Measurements from ENCODE around the gene RNF215. TPM values are rescaled to one million over a fixed set of nuclear protein-coding genes. Genes with fewer than 3 reads are reported as not detected.

RNF215 gene
- total RNA-seq, 1 donor from 2014 or later, result 11.9 TPM

DNA sequence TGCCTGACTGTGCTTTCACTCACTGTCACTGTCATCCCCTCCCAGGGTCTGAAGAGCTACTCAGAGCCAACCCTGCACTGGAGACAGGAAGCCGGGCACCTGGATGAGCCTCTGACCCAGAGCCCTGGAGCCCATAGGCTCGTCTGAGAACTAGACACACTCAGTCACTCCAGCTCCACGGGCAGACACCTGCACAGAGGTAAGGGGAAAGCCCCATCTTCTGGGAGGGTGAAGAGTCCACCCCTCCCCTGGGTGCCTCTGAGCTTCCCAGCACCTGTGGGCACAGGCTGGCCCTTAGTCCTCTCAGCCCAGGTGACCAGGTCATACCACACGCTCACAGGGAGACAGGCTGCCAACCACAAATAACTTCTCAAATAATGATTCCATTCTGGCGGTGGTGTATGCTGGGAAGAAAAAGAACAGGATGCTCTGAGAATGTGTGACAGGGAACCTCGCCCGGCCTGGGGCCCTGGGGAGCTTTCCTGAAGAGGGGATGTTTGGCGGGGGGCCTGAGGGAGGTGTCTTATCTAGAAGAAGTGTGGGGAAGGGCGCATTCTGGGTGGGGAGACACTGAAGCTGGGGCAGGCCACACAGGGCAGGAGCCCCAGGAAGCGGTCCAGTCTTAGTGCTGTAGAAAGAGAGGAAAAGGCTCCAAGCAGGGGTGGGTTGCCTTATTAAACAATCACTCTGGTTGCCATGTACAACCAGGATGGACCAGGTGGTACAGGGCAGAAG, 25.1 kb downstream of the RNF215 start:
- no peaks in the 10 kb centered on the region for H3K79me2 ChIP-seq (ENCODE audit: low read depth)
- H3K4me3 ChIP-seq, result no peak overlapping the region
- H3K4me1 ChIP-seq, result no peaks in the 10 kb centered on the region
- no peak overlapping the region for H2AFZ ChIP-seq (replicated peaks)
- H3K4me2 ChIP-seq, result no peak overlapping the region
- DNase-seq (ENCODE audit: low spot score), result no peak
- H3F3A ChIP-seq (ENCODE audit: low read depth), result no peaks in the 10 kb centered on the region
- no peaks in the 10 kb centered on the region for H3K9me3 Mint-ChIP-seq
- H3K27ac ChIP-seq, result no peak overlapping the region
- no peaks in the 10 kb centered on the region for H3K27me3 ChIP-seq
- no peaks in the 10 kb centered on the region for H3K36me3 ChIP-seq
- H4K20me1 ChIP-seq (ENCODE audit: low read depth), result no peaks in the 10 kb centered on the region
- H3K4me3 Mint-ChIP-seq, result peak overlapping the region; percentile 35
- H3K4me1 Mint-ChIP-seq, result peaks cover 12% of the 10 kb centered on the region
- H3K27ac Mint-ChIP-seq, result no peak overlapping the region
- H3K9me3 ChIP-seq (ENCODE audit: low read depth), result no peaks in the 10 kb centered on the region
- H3K27me3 Mint-ChIP-seq (ENCODE audit: insufficient read depth, low read depth), result peaks cover 2% of the 10 kb centered on the region
- TF ChIP-seq, protein P1, sequence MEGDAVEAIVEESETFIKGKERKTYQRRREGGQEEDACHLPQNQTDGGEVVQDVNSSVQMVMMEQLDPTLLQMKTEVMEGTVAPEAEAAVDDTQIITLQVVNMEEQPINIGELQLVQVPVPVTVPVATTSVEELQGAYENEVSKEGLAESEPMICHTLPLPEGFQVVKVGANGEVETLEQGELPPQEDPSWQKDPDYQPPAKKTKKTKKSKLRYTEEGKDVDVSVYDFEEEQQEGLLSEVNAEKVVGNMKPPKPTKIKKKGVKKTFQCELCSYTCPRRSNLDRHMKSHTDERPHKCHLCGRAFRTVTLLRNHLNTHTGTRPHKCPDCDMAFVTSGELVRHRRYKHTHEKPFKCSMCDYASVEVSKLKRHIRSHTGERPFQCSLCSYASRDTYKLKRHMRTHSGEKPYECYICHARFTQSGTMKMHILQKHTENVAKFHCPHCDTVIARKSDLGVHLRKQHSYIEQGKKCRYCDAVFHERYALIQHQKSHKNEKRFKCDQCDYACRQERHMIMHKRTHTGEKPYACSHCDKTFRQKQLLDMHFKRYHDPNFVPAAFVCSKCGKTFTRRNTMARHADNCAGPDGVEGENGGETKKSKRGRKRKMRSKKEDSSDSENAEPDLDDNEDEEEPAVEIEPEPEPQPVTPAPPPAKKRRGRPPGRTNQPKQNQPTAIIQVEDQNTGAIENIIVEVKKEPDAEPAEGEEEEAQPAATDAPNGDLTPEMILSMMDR (IDR thresholded peaks at IDR 0.05), result no peak
- no peak for TF ChIP-seq EZH2phosphoT487 (IDR thresholded peaks at IDR 0.05)
- TF ChIP-seq EZH2 (IDR thresholded peaks at IDR 0.05), result no peak
- H3K36me3 Mint-ChIP-seq, result peaks cover 5% of the 10 kb centered on the region
- H3K9ac ChIP-seq, result no peak overlapping the region

GRCh38 chr22:30358541-30358940, 28.7 kb downstream of the RNF215 start:
- TF ChIP-seq EZH2 (IDR thresholded peaks at IDR 0.05), result no peak
- TF ChIP-seq, protein P1 (IDR thresholded peaks at IDR 0.05), result no peak
- TF ChIP-seq EZH2phosphoT487 (IDR thresholded peaks at IDR 0.05), result no peak
- Histone ChIP-seq H4K20me1 (ENCODE audit: low read depth) (peaks cover 27% of the 10 kb centered on the region), H3K27me3 (no peaks in the 10 kb centered on the region), H3K9ac (no peak overlapping the region), H2AFZ (replicated peaks) (no peak overlapping the region), H3K36me3 (no peaks in the 10 kb centered on the region), H3K79me2 (ENCODE audit: low read depth) (peaks cover 30% of the 10 kb centered on the region), H3K4me1 (peaks cover 8% of the 10 kb centered on the region), H3F3A (ENCODE audit: low read depth) (no peaks in the 10 kb centered on the region), H3K27ac (no peak overlapping the region), H3K4me3 (no peak overlapping the region), H3K9me3 (ENCODE audit: low read depth) (no peaks in the 10 kb centered on the region), H3K4me2 (no peak overlapping the region)
- Mint-ChIP-seq H3K4me1 (peaks cover 27% of the 10 kb centered on the region), H3K27ac (peak overlapping the region; percentile 30), H3K9me3 (no peaks in the 10 kb centered on the region), H3K4me3 (peak overlapping the region; percentile 94), H3K36me3 (no peaks in the 10 kb centered on the region), H3K27me3 (ENCODE audit: insufficient read depth, low read depth) (peaks cover 2% of the 10 kb centered on the region)
- DNase-seq (ENCODE audit: low spot score), result no peak

- H3K27me3 Mint-ChIP-seq (ENCODE audit: insufficient read depth, low read depth), result peaks cover 2% of the 10 kb centered on the region
- H3K9me3 Mint-ChIP-seq, result no peaks in the 10 kb centered on the region
- DNase-seq (ENCODE audit: low spot score), result peak; percentile 21
- peak overlapping the region; percentile 61 for H3K27ac Mint-ChIP-seq
- Histone ChIP-seq H3K4me3 (peak overlapping the region; percentile 86), H3K79me2 (ENCODE audit: low read depth) (peaks cover 35% of the 10 kb centered on the region), H3K4me2 (peak overlapping the region; percentile 90), H3K36me3 (no peaks in the 10 kb centered on the region), H3K27ac (no peak overlapping the region), H3K27me3 (no peaks in the 10 kb centered on the region), H4K20me1 (ENCODE audit: low read depth) (peaks cover 33% of the 10 kb centered on the region), H3K9me3 (ENCODE audit: low read depth) (no peaks in the 10 kb centered on the region), H2AFZ (replicated peaks) (peak overlapping the region; percentile 92), H3K9ac (no peak overlapping the region), H3K4me1 (peaks cover 8% of the 10 kb centered on the region), H3F3A (ENCODE audit: low read depth) (no peaks in the 10 kb centered on the region)
- H3K36me3 Mint-ChIP-seq, result peaks cover 3% of the 10 kb centered on the region
- TF ChIP-seq, protein P1 (IDR thresholded peaks at IDR 0.05), result no peak
- TF ChIP-seq EZH2 (IDR thresholded peaks at IDR 0.05) (no peak), EZH2phosphoT487 (IDR thresholded peaks at IDR 0.05) (no peak)
- peak overlapping the region; percentile 94 for H3K4me3 Mint-ChIP-seq
- H3K4me1 Mint-ChIP-seq, result peaks cover 27% of the 10 kb centered on the region
Observed at GRCh38 chr22:30357650-30358215, 29.5 kb downstream of the RNF215 start.

All from neural progenitor cell (in vitro differentiated cells).